Panc1 (cell line): ENCODE measurements around the gene TMCO1.

Source experiments
- CTCF ChIP-seq: fragments of 450-650 bp; IDR thresholded peaks from 2 replicates; pipeline ENCODE4 v1.5.1; 2017; ENCODE audit warnings: mild to moderate bottlenecking
- REST ChIP-seq, 2 experiments: IDR thresholded peaks; 2 replicates each; pipeline ENCODE4 v1.6.1; 2011 to 2012; ENCODE audit warnings: low read depth in 2 of 2, control low read depth in 1 of 2, low read length in 1 of 2, mild to moderate bottlenecking in 1 of 2, moderate library complexity in 1 of 2; ENCODE audit not compliant: insufficient read depth in 1 of 2
- TCF7L2 ChIP-seq: IDR thresholded peaks from 2 replicates; pipeline ENCODE4 v1.6.1; 2011; ENCODE audit warnings: mild to moderate bottlenecking, low read depth, low read length, inconsistent platforms

- TF ChIP-seq REST (IDR thresholded peaks at IDR 0.05; ENCODE audit: insufficient read depth in 1 of 2, low read depth in 2 of 2, low read length in 1 of 2) (no peak), CTCF (peak; percentile 16; the same call in 1 of the 2 replicates), TCF7L2 (no peak)
These were observed 89.2 kb downstream of the TMCO1 start for GRCh38 chr1:165679282-165680036.
